Spleen (tissue), 7 donors: ENCODE measurements around the gene TAF1B.

Experiments used
- POLR2AphosphoS5 ChIP-seq, 3 donors: sonication (generic); formaldehyde crosslinking; IDR thresholded peaks; one replicate each; pipeline ENCODE4 v1.5.1; 2017; ENCODE audit warnings: antibody characterized with exemption in 3 of 3
- TF ChIP-seq, protein P1 (sequence below), 11 experiments: fragments of 200-600 bp in 7 of 11; fragments of 450-650 bp in 4 of 11; sonication (generic) in 4 of 11; IDR thresholded peaks in 8 of 11; conservative IDR thresholded peaks in 3 of 11; 1 replicate in 7 of 11; 2 replicates in 4 of 11; pipeline versions ENCODE4 v1.4.0 to v1.8.0; 2016 to 2021; ENCODE audit warnings: antibody characterized with exemption in 11 of 11, inconsistent platforms in 4 of 11, mild to moderate bottlenecking in 1 of 11
- donor health status: DM: no; HTN: no; CAD: no; lungs with moderate emphysema.
- donor health status: DM: no; HTN: no; CAD: no.
- donor health status: DM: no; HTN: no; CAD: no.

DNA sequence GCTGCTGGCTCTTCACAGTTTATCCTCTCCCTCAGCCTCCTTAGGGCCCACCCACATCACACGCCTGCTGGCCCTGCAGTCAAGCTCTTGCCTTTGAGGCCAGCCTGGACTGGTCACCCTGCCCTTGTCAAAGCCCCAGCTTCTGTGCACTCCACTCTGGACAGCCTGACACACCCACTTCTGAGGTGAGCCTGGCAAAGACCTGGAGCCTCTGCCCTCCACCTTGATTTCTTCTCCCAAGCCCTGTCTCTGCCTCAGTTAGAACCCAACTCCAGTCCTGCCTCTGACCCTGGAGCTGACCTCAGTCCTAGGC is 37.0 kb upstream of the TAF1B start:
- TF ChIP-seq, protein P1, sequence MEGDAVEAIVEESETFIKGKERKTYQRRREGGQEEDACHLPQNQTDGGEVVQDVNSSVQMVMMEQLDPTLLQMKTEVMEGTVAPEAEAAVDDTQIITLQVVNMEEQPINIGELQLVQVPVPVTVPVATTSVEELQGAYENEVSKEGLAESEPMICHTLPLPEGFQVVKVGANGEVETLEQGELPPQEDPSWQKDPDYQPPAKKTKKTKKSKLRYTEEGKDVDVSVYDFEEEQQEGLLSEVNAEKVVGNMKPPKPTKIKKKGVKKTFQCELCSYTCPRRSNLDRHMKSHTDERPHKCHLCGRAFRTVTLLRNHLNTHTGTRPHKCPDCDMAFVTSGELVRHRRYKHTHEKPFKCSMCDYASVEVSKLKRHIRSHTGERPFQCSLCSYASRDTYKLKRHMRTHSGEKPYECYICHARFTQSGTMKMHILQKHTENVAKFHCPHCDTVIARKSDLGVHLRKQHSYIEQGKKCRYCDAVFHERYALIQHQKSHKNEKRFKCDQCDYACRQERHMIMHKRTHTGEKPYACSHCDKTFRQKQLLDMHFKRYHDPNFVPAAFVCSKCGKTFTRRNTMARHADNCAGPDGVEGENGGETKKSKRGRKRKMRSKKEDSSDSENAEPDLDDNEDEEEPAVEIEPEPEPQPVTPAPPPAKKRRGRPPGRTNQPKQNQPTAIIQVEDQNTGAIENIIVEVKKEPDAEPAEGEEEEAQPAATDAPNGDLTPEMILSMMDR (IDR thresholded peaks at IDR 0.05 in 8 of 11, conservative IDR thresholded peaks at IDR 0.05 in 3 of 11), result no peak
- no peak for TF ChIP-seq POLR2AphosphoS5 (IDR thresholded peaks at IDR 0.05)
